Suprapubic skin (tissue), 4 donors: Measurements from ENCODE around the gene OR9A2. TPM values are rescaled to one million over a fixed set of nuclear protein-coding genes. Genes with fewer than 3 reads are reported as not detected.

Source experiments
- DNase-seq, 2 donors: peaks; one replicate each; pipeline ENCODE4 v3.0.0-alpha.2; 2019; ENCODE audit warnings: low spot score in 2 of 2
- H3K27ac ChIP-seq: fragments of 200-600 bp; sonication (generic); one replicate; pipeline ENCODE4 v1.5.1; 2019
- H3K27me3 ChIP-seq: fragments of 200-600 bp; sonication (generic); one replicate; pipeline ENCODE4 v1.5.1; 2019
- H3K36me3 ChIP-seq: fragments of 200-600 bp; sonication (generic); one replicate; pipeline ENCODE4 v1.5.1; 2019
- H3K4me1 ChIP-seq: fragments of 200-600 bp; sonication (generic); one replicate; pipeline ENCODE4 v1.5.1; 2019
- H3K4me3 ChIP-seq: fragments of 200-600 bp; sonication (generic); one replicate; pipeline ENCODE4 v1.5.1; 2019; ENCODE audit warnings: mild to moderate bottlenecking
- H3K9me3 ChIP-seq: fragments of 200-600 bp; sonication (generic); one replicate; pipeline ENCODE4 v1.5.1; 2019
- CTCF ChIP-seq, 2 donors: fragments of 200-600 bp in 1 of 2; fragments of 450-650 bp in 1 of 2; sonication (generic) in 1 of 2; IDR thresholded peaks; one replicate each; pipeline ENCODE4 v1.5.1; 2016 to 2019; ENCODE audit warnings: antibody characterized with exemption in 2 of 2, mild to moderate bottlenecking in 1 of 2, moderate library complexity in 1 of 2
- EP300 ChIP-seq: sonication (generic); formaldehyde crosslinking; IDR thresholded peaks from one replicate; pipeline ENCODE4 v1.6.1; 2017; ENCODE audit warnings: antibody characterized with exemption
- POLR2A ChIP-seq, 2 donors: fragments of 450-650 bp; IDR thresholded peaks; one replicate each; pipeline ENCODE4 v1.6.1; 2017; ENCODE audit warnings: antibody characterized with exemption in 2 of 2, mild to moderate bottlenecking in 2 of 2, moderate library complexity in 2 of 2
- POLR2AphosphoS5 ChIP-seq, 3 donors: sonication (generic); formaldehyde crosslinking; IDR thresholded peaks; one replicate each; pipeline ENCODE4 v1.6.1; 2017; ENCODE audit warnings: antibody characterized with exemption in 3 of 3
- WGBS: methylation state at CpG from one replicate; pipeline ENCODE4 v1.1.5; 2018; 5-methylcytosine and 5-hydroxymethylcytosine counted together
- total RNA-seq, 4 donors: library from RNA; depleted of rRNA; stranded (reverse); fragments of >200 nt; gene quantifications; one replicate each; pipeline ENCODE4 v1.1.0, GENCODE V29; 2016

OR9A2 gene
- total RNA-seq = under 1 TPM in 1 of 4 donors, not detected in 3; 0.64 TPM

- Histone ChIP-seq H3K9me3 (no peaks in the 10 kb centered on the region), H3K27ac (no peak within 1 kb of the TSS), H3K4me3 (no peak within 1 kb of the TSS), H3K4me1 (no peaks in the 10 kb centered on the region), H3K36me3 (no peaks in the 10 kb centered on the region), H3K27me3 (no peaks in the 10 kb centered on the region)
- no peak for TF ChIP-seq POLR2A (IDR thresholded peaks at IDR 0.05)
- no peak for TF ChIP-seq POLR2AphosphoS5 (IDR thresholded peaks at IDR 0.05)
- TF ChIP-seq CTCF (IDR thresholded peaks at IDR 0.05) = no peak
- 83% methylated on average over 1 of the region's 1 CpG for WGBS
- no peak for DNase-seq
Measured at GRCh38 chr7:143027032-143027431, at the start of gene OR9A2. Gene OR9A2, minus strand, starts transcription at chr7:143027132. Its CDS starts 0 bp downstream, at chr7:143027132.

- Histone ChIP-seq H3K9me3 (no peaks in the 10 kb centered on the region), H3K4me3 (no peak overlapping the region)
Measured at GRCh38 chr7:143074141-143074540, 47.2 kb upstream of the OR9A2 start.

GRCh38 chr7:143073556-143073955, 46.6 kb upstream of the OR9A2 start:
- Histone ChIP-seq H3K27ac (no peak overlapping the region), H3K36me3 (no peaks in the 10 kb centered on the region), H3K4me3 (no peak overlapping the region), H3K4me1 (no peaks in the 10 kb centered on the region), H3K27me3 (no peaks in the 10 kb centered on the region), H3K9me3 (no peaks in the 10 kb centered on the region)
- DNase-seq = no peak
- TF ChIP-seq POLR2A (IDR thresholded peaks at IDR 0.05) (no peak), POLR2AphosphoS5 (IDR thresholded peaks at IDR 0.05) (no peak), CTCF (IDR thresholded peaks at IDR 0.05) (no peak), EP300 (no peak)
- WGBS = 90% methylated on average over 3 of the region's 3 CpGs

More at GRCh38 chr7:143074141-143074540, 47.2 kb upstream of the OR9A2 start:
- Histone ChIP-seq H3K27me3 (no peaks in the 10 kb centered on the region), H3K36me3 (no peaks in the 10 kb centered on the region), H3K27ac (no peak overlapping the region), H3K4me1 (no peaks in the 10 kb centered on the region)
- DNase-seq = no peak
- TF ChIP-seq EP300 (no peak), POLR2A (IDR thresholded peaks at IDR 0.05) (no peak), CTCF (IDR thresholded peaks at IDR 0.05) (no peak), POLR2AphosphoS5 (IDR thresholded peaks at IDR 0.05) (no peak)

- TF ChIP-seq POLR2A (IDR thresholded peaks at IDR 0.05) = no peak
- no peak for TF ChIP-seq CTCF (IDR thresholded peaks at IDR 0.05)
- TF ChIP-seq POLR2AphosphoS5 (IDR thresholded peaks at IDR 0.05) = no peak
- no peak for TF ChIP-seq EP300
- no peaks in the 10 kb centered on the region for H3K36me3 ChIP-seq
- 63% methylated on average over 6 of the region's 6 CpGs for WGBS
- H3K27me3 ChIP-seq = no peaks in the 10 kb centered on the region
- H3K4me3 ChIP-seq = no peak overlapping the region
- no peak for DNase-seq
- H3K9me3 ChIP-seq = no peaks in the 10 kb centered on the region
- H3K4me1 ChIP-seq = no peaks in the 10 kb centered on the region
- no peak overlapping the region for H3K27ac ChIP-seq
Measured at GRCh38 chr7:143069912-143070500, 43.1 kb upstream of the OR9A2 start.

- 75% methylated on average over 2 of the region's 2 CpGs for WGBS
- DNase-seq = no peak
- no peak for TF ChIP-seq EP300
- no peak for TF ChIP-seq POLR2AphosphoS5 (IDR thresholded peaks at IDR 0.05)
- TF ChIP-seq POLR2A (IDR thresholded peaks at IDR 0.05) = no peak
- TF ChIP-seq CTCF (IDR thresholded peaks at IDR 0.05) = no peak
- Histone ChIP-seq H3K27ac (no peak overlapping the region), H3K9me3 (no peaks in the 10 kb centered on the region), H3K4me3 (no peak overlapping the region), H3K4me1 (no peaks in the 10 kb centered on the region), H3K36me3 (no peaks in the 10 kb centered on the region), H3K27me3 (no peaks in the 10 kb centered on the region)
Measured at GRCh38 chr7:143068446-143068845, 41.5 kb upstream of the OR9A2 start.
